Measurements from ENCODE around the gene NISCH.

Gene NISCH

DNA sequence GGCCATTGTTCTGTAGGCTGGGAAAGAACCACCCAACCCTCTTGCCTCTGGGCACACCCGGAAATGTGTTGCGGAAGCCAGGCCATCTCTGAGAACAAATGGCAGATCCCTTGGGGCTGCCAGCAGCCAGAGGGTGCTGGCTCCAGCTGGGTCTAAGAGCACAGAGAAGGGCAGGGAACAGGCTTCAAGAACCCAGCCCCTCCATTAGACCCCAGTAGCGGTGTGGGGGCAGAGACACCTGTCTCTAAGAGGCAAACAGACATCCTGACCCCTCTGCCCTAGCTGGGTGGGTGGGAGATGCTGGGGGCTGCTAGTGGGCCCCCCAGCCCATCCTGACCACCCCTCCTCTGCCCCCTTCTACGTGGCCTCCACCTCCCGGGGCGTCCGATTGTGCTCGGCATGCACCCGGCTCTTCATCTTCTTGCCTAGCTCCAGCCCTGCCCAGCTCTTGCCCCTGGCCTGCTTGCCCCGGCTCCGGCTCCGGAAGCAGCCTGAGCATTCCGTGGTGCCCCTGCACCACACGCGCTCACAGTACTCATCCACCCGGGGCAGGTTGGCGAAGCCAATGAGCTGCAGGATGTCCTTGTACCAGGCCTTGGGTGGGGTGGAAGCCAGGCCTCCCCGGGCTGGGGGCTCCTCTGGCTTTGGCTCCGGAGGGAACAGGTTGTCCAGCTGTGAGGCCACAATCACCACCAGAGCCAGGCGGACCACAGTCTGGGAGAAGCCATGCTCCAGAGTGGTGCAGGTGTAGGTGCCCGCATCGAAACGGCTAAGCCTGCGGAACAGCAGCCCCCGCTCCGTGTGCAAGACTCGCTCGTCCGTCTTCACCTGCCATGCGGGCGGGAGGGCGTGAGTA is 19.9 kb upstream of the NISCH start:
- no peak for FAIRE-seq

DNA sequence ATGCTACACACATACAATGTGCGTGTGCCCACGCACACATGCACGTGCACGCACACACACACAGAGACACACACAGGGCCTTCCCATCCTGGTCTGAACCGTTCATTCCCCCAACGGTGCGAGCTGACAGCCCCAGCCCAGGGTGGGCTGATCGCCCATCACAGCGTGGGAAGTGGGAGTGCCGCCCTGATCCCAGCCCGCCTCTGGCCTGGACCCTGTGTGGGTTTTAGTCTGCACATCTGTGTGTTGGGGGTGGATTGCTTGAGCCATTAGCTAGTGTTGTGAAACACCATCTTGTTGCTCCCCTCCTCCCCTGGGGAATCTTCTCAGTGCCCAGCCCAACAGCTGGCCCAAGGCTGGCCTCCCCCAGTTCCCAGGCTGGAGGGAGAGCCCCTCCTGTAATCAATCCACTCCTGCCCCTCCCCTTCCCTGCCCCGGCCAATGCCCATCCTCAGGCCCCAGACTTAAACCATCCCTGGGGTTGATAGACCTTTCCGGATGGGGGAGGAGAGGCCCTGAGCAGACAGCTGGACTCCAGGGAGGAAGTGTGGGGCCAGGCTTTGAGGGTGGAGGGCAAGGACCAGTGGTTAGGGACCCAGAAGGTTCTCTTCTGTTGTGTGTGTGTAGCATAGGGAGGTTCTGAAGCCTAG is 18.8 kb upstream of the NISCH start:
- FAIRE-seq = no peak

DNA sequence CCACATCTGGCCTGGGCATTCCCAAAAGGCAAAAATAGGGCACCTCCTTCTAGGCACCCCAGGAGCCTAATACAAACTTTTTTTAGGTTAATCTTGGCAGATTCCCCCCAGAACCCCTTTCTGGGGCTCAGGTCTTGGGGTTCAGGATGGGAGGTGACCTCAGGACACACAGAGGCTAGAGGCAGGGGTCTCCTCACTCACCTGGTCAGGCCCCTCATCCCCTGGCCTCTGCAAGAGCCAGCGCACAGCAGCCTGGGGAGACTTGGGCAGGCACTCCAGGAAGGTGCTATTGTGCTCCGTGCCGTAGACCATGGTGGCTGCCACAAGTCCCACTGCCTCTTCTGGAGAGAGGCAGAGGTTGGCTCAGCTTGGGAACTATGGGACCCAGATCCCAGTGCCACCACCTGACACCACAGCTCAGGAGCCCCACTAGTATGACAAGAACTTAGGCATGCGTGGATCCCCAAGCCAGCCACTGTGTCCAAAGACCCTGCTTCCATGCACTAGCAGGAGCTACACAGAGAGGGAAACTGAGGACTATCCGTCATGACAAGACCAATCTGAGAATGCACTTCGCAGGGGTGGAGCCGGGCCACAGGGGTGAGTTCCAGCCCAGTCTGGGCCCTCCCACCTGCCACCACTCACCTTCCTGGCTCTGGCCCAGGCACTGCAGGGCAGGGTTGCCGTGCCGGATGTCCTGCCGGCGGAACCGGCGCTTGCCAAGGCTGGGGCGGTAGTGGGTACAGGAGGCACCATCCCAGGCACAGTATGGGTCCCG is 17.9 kb upstream of the NISCH start:
- FAIRE-seq = no peak

DNA sequence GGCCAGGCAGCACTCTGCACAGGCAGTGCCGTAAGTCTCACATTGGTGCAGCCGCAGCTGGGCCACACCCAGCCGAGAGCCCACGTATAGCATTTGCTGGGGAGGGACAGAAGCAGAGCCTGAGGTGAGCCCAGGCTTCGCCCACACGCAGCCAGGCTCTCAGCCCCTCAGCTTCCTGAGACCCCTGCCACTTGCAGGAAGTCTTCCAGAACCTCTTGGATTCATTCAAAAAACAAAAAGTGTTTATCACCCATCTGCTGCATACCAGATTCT is 17.4 kb upstream of the NISCH start:
- FAIRE-seq = no peak

DNA sequence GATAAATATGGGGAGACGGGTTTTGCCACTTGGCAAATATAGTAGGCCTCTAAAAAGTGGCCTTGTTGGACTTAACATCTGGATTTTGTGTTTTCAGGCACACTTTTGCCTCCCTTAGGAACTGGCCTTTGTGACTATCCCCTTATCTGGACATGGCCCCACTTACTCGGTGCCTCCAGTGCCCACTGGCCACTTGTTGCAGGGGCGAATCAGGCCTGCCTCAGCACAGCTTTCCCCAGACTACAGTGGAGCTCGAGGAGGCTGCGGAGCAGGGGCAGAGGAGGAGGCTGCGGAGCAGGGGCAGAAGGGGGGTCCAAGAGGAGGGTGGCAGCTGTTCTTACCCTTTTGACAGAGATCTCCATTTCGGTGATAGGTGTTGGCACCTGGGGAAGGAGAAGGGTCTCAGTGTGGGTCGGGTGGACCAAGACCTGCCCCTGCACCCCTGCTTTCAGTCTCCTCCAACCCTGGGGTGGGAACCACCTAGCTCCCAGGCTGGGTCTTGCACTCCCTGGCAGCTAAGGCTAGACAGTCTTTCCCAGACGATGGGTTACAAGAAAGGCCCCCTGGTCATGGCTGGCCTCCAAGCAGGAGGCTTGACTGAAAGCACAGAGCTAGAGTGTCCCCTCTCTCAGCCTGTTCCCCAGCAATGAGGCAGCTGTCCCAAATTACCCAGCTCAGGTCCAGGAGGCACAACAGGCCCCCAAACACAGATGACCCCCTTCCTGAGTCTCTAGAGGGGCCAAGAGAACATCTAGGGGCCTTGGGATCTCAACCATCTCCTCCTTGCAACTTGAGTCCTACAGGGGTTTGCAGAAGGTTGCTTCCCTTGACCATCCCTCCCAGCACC is 16.6 kb upstream of the NISCH start:
- no peak for FAIRE-seq

DNA sequence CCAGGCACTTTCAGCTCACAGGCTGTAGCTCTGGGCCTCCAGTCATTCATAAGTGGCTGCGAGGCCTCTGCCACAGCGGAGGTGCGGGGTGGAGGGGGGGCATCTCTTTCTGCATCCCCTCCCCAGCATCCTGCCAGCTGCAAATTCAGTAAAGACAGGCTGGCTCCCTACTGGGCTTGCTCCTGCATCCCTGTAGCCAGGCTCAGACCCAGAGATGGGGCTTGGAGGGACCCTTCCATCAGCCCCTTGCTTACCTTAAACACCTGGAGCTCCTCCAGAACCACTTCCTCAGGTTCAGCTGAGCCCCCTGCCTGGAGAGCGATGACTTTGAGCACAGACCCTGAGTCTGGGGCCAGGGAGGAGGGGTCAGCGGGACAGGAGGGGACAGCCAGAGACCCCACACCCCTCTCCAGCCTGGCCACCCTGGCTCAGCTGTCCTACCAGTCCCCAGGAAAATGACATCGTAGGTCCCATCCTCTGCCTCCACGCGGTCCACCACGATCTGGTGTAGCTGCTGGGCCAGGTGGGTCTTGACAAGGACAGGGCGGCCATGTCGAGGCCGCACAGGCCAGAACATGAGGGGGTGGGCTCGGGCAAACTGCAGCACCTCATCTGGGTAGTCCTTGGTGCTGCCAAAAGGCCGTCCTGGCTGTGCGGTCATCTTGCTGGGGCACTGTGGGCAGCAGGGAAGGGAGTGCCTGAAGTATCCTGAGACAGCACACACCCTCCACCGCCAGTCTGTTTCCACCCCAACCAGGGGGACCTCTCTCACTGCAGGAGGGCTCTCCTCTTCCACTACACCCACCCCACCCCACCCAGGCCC is 15.8 kb upstream of the NISCH start:
- no peak for FAIRE-seq

DNA sequence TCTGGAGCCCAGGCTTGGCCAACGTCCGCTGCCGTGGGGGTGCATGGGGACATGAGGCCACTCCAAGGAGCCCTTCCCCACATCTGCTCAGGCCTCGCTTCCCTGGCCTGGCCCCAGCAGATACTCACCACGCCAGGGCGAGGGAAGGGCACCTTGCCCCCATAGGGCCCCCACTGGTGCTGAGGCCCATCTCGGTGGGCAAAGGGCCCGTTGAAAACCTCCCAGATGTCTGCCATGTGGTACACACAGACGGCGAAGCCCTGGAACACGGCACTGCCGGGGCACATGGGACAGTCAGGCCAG is 15.2 kb upstream of the NISCH start:
- FAIRE-seq = no peak

DNA sequence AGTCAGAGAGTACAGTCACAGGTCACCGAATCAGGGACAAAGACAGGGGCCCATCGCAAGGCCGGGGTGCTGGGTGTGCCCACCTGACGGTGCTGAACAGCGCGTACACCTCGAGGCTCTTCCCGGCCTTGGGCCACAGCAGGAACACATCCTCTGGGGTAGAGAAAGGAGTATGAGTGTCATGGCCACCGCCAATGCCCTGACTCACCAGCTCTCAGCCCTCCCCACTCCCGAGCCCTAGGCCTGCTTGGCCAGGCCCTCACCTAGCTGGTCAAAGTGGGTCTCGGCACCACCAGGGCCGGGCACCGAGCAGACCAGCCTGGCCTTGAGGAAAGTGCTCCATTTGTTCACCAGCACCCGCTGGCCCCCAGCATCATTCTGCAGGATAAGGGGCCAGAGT is 14.7 kb upstream of the NISCH start:
- no peak for FAIRE-seq

DNA sequence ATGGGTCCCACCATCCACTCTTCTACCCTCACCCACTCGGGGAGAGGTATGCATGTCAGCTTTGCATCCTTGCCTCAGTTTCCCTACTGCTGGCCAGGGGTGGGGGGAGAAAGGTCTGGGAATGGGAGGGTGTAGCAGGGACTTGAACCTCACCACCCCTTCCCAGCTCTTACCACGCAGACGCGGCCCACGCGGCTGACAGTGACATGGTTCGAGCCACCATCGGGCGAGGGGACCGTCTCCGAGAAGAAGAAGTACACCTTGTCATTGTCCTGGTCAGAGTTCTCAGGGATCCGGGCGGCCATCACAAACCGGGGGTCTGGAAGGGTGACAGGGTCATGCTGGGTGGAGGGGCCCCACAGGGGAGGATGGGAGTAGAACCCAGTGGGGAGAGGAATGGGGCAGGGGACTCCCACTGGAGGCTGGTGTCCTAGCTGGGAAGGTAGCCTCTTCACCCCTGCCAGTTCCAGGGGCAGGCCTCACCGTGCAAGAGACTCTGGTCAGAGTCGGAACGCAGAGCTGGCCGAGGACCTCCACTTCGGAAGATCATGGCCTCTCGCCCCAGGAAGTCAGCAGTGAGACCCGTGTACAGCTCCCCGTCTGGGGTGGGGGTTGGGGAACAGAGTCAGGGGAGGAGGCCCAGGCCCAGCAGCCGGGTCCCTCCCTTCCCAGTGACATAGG is 14.2 kb upstream of the NISCH start:
- no peak for FAIRE-seq

DNA sequence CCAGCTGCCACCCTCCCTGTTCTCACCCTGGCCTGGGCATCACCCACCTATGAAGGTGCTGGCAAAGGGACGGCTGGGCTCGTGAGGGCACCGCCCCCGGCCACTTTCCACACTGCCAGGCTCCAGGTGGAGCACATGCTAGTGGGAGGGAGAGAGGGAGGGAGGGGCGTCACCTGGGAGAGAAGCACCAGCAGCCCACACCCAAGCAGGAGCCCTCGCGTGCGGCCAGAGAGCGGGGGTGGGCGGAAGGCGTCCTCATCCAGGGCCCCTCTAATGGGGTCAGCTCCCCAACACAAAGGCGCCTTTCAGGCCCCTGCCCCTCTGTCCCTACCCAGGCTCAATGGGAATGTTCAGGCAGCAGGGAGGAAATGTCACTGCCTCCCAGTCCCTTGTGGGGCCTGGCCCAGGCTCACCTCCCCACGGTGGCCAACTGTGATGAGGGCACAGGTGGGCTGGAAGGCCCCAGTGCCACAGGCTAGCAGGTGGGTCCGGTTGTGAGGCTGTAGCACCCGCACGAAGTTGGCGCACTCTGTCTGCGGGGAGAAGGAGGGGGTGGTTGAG is 13.6 kb upstream of the NISCH start:
- no peak for FAIRE-seq

DNA sequence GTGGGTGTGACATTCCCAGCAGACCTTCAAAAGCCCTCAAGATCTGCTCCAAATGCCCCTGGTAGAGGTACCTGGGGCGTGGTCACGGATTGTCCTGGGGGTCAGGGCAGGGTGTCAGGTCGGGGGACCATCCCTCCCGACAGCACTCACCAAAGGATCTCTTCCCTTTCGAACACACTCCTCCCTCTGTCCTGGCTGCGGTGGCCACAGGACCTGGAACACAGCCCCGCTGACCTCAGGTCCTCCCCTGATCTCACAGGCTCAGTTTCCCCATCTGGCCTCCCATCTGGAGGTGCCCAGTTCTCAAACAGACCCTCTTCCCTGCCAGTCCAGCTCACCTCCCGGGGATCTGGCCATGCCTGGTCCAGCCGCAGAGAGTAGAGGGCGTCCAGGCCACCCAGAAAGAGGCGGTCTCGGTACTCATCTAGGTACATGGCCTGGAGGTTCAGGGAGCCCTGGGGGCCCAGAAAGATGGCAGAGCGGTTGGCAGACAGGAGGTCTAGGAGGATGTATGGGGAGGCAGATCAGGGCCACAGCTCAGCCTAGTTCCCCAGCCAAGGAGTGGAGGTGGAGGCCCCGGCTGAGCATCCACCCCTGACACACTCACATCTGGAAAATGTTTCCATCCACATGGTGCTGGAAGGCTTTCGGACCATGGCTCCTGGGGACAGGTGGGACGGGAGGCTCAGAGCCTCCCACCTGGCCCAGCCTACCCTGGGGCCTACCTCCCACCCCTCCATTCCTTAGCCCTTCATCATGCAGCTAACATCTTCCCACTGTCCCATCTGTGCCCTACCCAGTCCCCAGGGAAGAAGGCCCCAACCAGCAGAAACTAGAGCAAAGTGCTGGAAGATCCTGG is 12.8 kb upstream of the NISCH start:
- FAIRE-seq = no peak

DNA sequence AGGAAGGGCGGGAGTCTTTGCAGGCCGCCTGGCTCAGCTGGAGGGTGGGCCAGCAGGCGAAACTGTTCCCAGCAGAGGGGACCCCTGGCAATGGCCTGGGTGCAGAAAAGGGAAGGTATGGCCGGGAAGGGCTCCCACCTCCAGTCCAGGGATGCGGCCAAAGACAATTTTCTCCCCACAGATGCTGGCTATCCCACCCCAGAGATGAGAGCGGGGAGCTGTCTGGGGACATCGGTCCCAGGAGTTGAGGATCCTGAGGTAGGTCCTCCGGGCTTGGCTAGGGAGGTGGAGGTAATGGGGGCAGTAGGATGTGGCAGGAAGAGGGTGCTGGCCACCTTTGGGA is 12.2 kb upstream of the NISCH start:
- FAIRE-seq = no peak

DNA sequence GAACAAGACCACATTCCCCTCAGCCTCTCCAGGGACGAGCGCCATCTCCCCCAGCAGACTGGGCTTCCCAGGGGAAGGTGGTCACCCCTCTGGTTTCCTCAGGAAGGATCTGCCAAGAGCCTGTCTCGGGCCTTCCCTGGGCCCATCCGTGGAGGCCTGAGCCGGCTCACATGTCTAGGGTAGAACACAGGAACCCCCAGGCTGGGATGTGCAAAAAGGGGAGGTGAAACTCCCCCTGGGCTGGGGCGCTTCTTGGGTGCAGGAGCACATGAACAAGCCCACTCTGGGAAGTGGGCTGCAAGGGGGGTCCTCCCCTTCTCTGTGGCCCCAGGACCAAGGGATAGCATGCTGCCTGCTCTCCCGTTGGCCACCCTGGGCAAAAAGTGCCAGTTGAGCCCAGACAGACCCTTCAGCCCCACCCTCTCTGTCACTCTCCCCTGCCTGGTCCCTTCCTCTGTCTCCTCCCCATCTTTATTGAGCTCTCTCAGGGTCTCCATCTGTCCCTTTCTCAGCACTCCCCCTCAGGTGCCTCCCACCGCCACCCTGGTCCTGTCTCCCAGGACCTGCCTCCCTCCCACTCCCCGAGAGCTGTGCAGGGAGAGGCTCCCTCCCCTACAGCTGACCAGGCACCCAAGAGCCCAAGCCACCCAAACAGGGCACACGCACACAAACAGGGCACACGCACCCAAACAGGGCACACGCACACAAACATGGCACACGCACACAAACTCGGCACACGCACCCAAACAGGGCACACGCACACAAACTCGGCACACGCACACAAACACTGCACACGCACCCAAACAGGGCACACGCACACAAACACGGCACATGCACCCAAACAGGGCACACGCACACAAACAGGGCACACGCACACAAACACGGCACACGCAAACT is 11.4 kb upstream of the NISCH start:
- no peak for FAIRE-seq

DNA sequence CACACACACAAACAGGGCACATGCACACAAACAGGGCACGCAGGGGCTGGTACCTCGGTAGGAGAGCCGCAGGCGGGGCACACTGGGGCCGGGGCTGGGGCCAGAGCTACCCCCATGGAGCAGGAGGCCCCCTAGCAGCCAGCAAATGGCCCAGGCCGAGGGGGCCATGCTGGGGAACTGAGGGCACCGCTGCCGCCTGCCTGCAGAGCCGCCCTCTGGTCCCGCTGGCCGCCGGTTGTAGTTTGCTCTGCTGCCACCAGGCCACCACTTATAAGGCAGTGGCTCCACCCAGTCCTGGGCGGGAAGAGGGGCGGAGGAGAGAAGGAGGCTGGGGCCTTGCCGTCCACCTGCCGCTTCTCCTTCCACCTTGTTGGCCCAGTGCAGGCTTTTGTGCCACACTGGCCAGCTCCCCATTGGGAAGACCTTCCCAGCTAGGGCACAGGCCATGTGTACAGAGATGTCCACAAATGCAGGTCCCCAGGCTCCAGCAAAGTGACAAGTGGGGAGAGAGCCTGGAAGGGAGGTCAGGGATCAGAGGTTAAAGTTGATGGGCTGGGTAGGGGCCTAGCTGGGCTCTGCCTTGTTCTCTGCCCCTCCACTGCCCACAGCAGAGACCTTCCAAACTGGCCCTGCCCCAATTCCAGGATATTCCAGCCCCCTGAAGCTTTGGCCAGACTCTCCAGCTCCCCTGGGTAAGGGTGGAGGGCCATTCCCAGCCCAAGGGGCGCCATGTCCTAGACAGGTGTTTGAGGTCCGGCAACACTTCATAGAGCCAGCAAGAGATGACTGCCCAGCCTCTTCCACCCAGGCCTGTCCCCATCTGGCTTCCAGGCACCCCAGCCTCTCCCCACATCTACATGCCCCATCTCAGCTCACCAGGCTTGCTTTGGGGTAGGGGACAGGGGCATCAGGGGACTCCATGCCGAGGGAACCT is 10.3 kb upstream of the NISCH start, which contains the start of gene SEMA3G:
Gene SEMA3G, minus strand, starts transcription at position 244 of the 934 bp plus-strand sequence. Its CDS starts 76 bp downstream, at position 168.
- no peak for FAIRE-seq

DNA sequence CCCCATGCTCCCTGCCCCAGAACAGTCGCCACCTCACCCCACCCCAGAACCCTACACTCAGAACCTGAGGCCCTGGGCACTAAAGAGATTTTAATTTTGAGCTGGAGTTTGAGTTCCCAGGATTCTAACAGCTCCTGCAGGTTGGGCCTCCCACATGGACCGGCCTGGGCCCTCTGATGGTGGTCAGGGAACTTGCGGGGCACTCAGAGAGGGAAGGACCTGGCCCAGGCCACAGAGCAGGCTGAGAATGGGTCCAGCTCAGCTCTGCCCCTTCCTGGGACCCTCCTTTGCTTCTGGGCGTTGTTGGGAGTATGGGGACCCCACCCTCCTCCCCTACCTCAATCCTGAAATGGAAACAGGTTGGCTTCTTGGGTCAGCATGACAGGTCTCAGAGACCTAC is 9.4 kb upstream of the NISCH start:
- no peak for FAIRE-seq

DNA sequence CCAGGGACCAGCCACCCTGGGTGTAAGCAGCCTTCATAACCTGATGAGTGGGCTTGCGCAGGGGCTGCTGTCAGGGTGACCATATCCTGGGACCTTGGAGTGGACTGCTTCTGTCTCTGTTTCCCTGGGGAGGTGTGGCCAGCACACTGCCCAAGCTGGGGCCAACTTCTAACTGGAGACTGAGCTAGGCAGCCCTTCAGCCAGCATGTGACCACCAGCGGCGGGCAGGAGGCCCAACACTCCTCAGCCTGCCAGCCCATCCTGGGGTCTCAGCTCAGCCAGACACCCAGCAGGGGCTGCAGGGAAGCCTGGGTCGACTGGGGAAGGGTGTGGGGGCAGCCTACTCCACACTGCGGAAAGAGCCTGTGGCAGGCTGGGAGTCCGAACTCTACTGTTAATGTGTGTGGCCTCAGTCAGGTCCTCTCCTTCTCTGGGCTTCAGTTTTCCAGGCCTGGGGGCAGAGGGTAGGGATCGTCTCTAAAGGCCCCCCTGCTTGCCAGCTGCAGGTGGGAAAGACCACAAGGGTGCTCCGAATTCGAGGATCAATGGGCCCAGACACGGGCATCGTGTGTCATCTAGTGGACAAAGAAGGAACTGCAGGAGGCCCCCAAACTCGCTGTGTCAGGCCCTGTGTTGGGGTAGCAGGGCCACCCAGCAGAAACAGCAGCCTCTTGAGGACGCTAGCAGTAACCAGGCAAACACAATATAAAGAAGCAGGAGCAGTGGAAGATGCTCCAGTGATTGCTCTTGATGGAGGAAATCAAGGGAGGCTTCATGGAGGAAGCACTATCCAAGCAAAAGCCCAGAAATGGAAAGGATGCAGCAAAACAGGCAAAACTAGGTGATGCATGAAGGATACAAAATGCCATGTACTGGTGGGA is 8.5 kb upstream of the NISCH start:
- no peak for FAIRE-seq

Measured in A204.1 (cell line).